ENCODE data around the gene TOX2. TPM values are rescaled to one million over a fixed set of nuclear protein-coding genes. Genes with fewer than 3 reads are reported as not detected.

The TOX2 gene
- total and polyA plus RNA-seq, 2 of the 4 experiments (the other 2 are of a cell fraction) = 1.3 to 17.5 TPM

- H3K36me3 ChIP-seq (ENCODE audit: control insufficient read depth, insufficient read depth, low read length) = peaks cover 5% of the 10 kb centered on the region
- BruUV-seq (replicated peaks) = no TSS peak
- H2AK9ac ChIP-seq (replicated peaks; ENCODE audit: low read depth, low read length, poor library complexity) = no peak overlapping the region
- H3K4ac ChIP-seq (ENCODE audit: low read depth, low read length) = no peak overlapping the region
- peaks cover 20% of the 10 kb centered on the region; the same call in 1 of the 2 replicates for H4K20me1 ChIP-seq (ENCODE audit: insufficient read depth, low read length)
- no peak overlapping the region for H4K5ac ChIP-seq (ENCODE audit: low read depth, low read length)
- no peak for TF ChIP-seq FOS (IDR thresholded peaks at IDR 0.05; ENCODE audit: low read depth, low read length)
- TF ChIP-seq MXI1 (IDR thresholded peaks at IDR 0.05; ENCODE audit: borderline replicate concordance, low read depth, low read length) = no peak
- no peak for TF ChIP-seq BHLHE40 (IDR thresholded peaks at IDR 0.05; ENCODE audit: low read depth, low read length)
- TF ChIP-seq RCOR1 (IDR thresholded peaks at IDR 0.05; ENCODE audit: insufficient replicate concordance, low read length) = no peak
- TF ChIP-seq SMC3 (IDR thresholded peaks at IDR 0.05; ENCODE audit: low read depth, low read length) = no peak
- no peak for TF ChIP-seq MAFK (IDR thresholded peaks at IDR 0.05; ENCODE audit: low read depth, low read length)
- no peak overlapping the region for H4K91ac ChIP-seq (ENCODE audit: insufficient read depth, low read depth, low read length)
- H3K27ac ChIP-seq (ENCODE audit: insufficient read depth, low read length) = no peak overlapping the region
- DNase-seq (no peak), ATAC-seq (ENCODE audit: low read depth) (no peak)
- H2BK20ac ChIP-seq (ENCODE audit: low read depth, low read length) = no peak overlapping the region
- no peak overlapping the region for H2BK120ac ChIP-seq (ENCODE audit: low read depth, low read length)
- intact Hi-C loops (cut with micrococcal nuclease) = no loop called here
- in situ Hi-C loops (cut with MboI; ENCODE audit: low sequenced_read_pairs) = no loop called here
- H2BK15ac ChIP-seq (ENCODE audit: low read depth, low read length) = no peak overlapping the region
- H2AK5ac ChIP-seq (ENCODE audit: low read depth, low read length) = no peak overlapping the region
- peaks cover 34% of the 10 kb centered on the region for H3K9me1 ChIP-seq (ENCODE audit: insufficient read depth, low read length)
- H3K9me3 ChIP-seq (ENCODE audit: control insufficient read depth, insufficient read depth, low read length) = no peaks in the 10 kb centered on the region
- H3K4me1 ChIP-seq (ENCODE audit: control insufficient read depth, insufficient read depth, low read length) = no peaks in the 10 kb centered on the region
- H3K4me3 ChIP-seq (ENCODE audit: insufficient read depth, low read depth, low read length) = no peak overlapping the region
- WGBS, 2 experiments (ENCODE audit: extremely low coverage in 2 of 2, insufficient read length in 1 of 2) = 60% methylated on average over 1 of the region's 6 CpGs; no CpG with 5 or more reads in 1 of the 2 experiments
- H3K56ac ChIP-seq (ENCODE audit: extremely low read depth, insufficient read depth, low read length) = no peak overlapping the region
- H3K4me2 ChIP-seq (ENCODE audit: low read depth, low read length) = no peak overlapping the region
- dilution Hi-C loops (cut with HindIII; ENCODE audit: low sequenced_read_pairs, unreplicated experiment) = no loop called here
- no peak overlapping the region for H3K9ac ChIP-seq (ENCODE audit: low read depth, low read length)
- CTCF ChIA-PET = no interaction called here
- H2BK5ac ChIP-seq (ENCODE audit: low read depth, low read length, poor library complexity, severe bottlenecking) = no peak overlapping the region
- no peak overlapping the region for H3K23ac ChIP-seq (ENCODE audit: low read depth, low read length)
- H2AFZ ChIP-seq (replicated peaks; ENCODE audit: low read length, poor library complexity) = no peak overlapping the region
- POLR2A ChIA-PET (ENCODE audit: unreplicated experiment) = no interaction called here
- no peak overlapping the region for H3K18ac ChIP-seq (ENCODE audit: low read depth, low read length)
- no peak overlapping the region for H4K8ac ChIP-seq (ENCODE audit: low read depth in 2 of 2, low read length in 2 of 2)
- peaks cover 37 to 64% of the 10 kb centered on the region in 2 experiments for H3K79me1 ChIP-seq (ENCODE audit: low read depth in 1 of 2, low read length in 2 of 2)
- H3K27me3 ChIP-seq (ENCODE audit: control insufficient read depth, insufficient read depth, low read length) = no peaks in the 10 kb centered on the region
- H3K14ac ChIP-seq (replicated peaks; ENCODE audit: low read depth, low read length) = no peak overlapping the region
Measured at GRCh38 chr20:44001667-44002596, 87.3 kb downstream of the TOX2 start.

All from IMR-90 (cell line).